ENCODE measurements around the gene PAPPA. TPM values are rescaled to one million over a fixed set of nuclear protein-coding genes. Genes with fewer than 3 reads are reported as not detected.

The PAPPA gene
- total RNA-seq, 4 donors from 2014 or later = 1.0 to 5.0 (median 2.8) TPM

DNA sequence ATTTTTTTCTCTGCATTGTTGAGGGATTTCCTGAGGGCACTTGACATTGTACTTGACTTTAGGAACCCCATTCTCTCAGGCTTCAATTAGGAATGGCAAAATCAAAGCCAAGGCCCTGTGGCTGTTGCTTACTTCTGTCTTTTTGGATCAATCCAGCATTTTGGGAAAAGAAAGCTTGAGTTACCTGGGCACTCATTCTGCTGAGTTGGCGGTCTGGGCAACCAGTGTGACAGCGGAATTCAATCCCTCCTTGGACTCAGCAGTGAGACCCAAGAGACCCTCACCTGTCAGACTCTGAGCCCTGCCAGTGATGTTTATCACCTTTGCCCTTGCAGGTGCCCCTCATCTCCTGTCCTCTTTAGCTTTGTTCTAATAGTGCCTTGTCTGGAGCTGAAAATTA is 225.3 kb downstream of the PAPPA start:
- Histone ChIP-seq H3K9me3 (no peaks in the 10 kb centered on the region), H3K27me3 (no peaks in the 10 kb centered on the region), H3K36me3 (no peaks in the 10 kb centered on the region), H3K4me1 (peaks cover 4 to 33% of the 10 kb centered on the region in 2 donors), H3K27ac (peak overlapping the region in 1 of 3 donors; percentile 58), H3K4me3 (replicated peaks in 1 of 3) (no peak overlapping the region)
- intact Hi-C loops (cut with DNase I) = no loop called here
- DNase-seq = no peak
- TF ChIP-seq, protein P1, sequence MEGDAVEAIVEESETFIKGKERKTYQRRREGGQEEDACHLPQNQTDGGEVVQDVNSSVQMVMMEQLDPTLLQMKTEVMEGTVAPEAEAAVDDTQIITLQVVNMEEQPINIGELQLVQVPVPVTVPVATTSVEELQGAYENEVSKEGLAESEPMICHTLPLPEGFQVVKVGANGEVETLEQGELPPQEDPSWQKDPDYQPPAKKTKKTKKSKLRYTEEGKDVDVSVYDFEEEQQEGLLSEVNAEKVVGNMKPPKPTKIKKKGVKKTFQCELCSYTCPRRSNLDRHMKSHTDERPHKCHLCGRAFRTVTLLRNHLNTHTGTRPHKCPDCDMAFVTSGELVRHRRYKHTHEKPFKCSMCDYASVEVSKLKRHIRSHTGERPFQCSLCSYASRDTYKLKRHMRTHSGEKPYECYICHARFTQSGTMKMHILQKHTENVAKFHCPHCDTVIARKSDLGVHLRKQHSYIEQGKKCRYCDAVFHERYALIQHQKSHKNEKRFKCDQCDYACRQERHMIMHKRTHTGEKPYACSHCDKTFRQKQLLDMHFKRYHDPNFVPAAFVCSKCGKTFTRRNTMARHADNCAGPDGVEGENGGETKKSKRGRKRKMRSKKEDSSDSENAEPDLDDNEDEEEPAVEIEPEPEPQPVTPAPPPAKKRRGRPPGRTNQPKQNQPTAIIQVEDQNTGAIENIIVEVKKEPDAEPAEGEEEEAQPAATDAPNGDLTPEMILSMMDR (IDR thresholded peaks at IDR 0.05) = no peak
- TF ChIP-seq POLR2A (IDR thresholded peaks at IDR 0.05) = no peak
- 88 to 94% methylated on average over 2 of the region's 2 CpGs for WGBS, 2 donors

DNA sequence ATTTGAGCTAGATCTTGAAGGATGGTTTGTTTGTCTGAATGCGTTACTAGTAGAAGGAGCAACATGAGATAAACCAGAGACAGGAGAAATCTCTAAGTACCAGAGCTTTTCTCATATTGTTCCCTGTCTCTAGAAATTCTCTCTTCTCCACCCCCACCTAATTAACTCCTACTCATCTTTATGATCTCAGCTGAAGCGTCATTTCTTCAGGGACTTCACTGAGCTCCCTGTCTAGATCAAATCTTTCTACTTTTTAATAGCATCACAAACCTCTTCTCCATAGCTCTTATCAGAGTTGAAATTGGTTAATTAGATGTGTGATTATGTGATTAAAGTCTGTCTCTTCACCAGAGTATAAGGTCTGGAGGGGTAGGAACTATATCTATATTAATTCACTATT is 226.2 kb downstream of the PAPPA start:
- no peak for DNase-seq
- TF ChIP-seq, protein P1 (IDR thresholded peaks at IDR 0.05) = no peak
- no peak for TF ChIP-seq POLR2A (IDR thresholded peaks at IDR 0.05)
- Histone ChIP-seq H3K36me3 (no peaks in the 10 kb centered on the region), H3K27ac (no peak overlapping the region), H3K4me3 (replicated peaks in 1 of 3) (no peak overlapping the region), H3K27me3 (no peaks in the 10 kb centered on the region), H3K4me1 (peaks cover 4 to 36% of the 10 kb centered on the region in 2 donors), H3K9me3 (no peaks in the 10 kb centered on the region)
- whole genome bisulfite sequencing, 2 donors = 92 to 94% methylated on average over 2 of the region's 2 CpGs
- intact Hi-C loops (cut with DNase I) = no loop called here

DNA sequence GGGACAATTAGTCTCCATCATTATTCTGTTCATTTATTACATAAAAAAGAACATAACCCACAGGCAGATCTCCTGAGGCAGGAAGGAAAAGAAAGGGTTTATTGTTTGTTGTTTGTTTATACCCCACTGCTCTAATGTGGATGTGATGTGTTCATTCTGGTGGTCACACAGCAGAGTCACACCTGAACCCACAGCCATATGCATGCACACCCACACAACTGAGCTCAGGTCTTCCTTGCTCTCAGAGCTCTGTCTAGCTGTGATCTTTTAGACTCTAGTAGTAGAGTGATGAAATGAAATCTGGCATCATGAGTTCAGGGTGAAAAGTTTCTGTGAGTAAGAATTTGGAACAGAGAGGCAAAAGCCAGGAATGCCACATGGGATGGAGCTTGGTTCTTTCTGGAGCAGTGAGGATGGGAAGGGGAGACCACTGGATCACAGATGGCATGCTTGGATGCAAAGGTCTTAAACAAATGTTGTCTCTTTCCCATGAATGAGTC is 227.0 kb downstream of the PAPPA start:
- H3K27ac ChIP-seq = no peak overlapping the region
- H3K27me3 ChIP-seq = no peaks in the 10 kb centered on the region
- no peak for DNase-seq
- H3K36me3 ChIP-seq = no peaks in the 10 kb centered on the region
- H3K9me3 ChIP-seq = no peaks in the 10 kb centered on the region
- intact Hi-C loops (cut with DNase I) = no loop called here
- TF ChIP-seq, protein P1 (IDR thresholded peaks at IDR 0.05) = no peak
- no peak for TF ChIP-seq POLR2A (IDR thresholded peaks at IDR 0.05)
- H3K4me3 ChIP-seq (replicated peaks in 1 of 3) = no peak overlapping the region
- peaks cover 4 to 36% of the 10 kb centered on the region in 2 donors for H3K4me1 ChIP-seq

DNA sequence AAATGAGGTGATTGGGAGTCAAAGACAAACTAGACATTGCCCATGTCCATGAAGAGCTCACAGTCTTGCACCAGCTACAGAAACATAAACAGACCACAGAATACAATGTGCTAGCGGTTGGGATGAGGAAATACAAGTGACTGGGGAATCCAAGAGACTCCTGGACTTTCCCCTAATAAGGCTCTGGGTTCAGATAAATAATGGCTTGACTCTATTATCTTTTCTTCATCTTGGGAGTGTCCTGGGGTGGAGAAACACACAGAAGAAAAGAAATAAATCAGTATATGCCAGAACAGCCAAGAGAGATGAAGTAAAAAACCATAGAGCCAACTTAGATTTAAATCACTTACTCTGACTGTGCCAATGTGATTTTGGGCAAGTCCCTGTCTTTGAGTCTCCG is 227.8 kb downstream of the PAPPA start:
- Histone ChIP-seq H3K4me1 (peaks cover 4 to 36% of the 10 kb centered on the region in 2 donors), H3K27me3 (no peaks in the 10 kb centered on the region), H3K4me3 (replicated peaks in 1 of 3) (no peak overlapping the region), H3K9me3 (no peaks in the 10 kb centered on the region), H3K36me3 (no peaks in the 10 kb centered on the region), H3K27ac (no peak overlapping the region)
- TF ChIP-seq POLR2A (IDR thresholded peaks at IDR 0.05) = no peak
- TF ChIP-seq, protein P1 (IDR thresholded peaks at IDR 0.05) = no peak
- intact Hi-C loops (cut with DNase I) = no loop called here
- no peak for DNase-seq
- WGBS, 2 donors = 91 to 94% methylated on average over 2 of the region's 2 CpGs

DNA sequence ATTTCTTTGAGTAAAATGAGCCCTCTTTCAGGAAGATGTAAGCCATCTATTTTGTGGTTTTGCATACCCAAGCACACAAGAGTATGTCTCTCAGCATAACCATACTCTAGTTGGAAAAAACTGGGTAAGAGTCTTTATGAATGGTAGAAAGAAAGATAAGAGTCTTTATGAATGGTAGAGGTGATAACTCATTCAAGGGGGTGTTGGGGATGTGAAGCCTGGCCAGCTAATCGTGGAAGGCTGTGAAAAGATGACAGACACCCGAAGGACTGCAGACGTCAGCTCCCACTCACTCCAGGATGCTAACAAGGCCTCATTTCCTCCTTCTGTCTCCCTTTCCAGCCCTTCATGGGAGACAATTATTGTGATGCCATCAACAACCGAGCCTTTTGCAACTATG is 228.5 kb downstream of the PAPPA start:
- no peak for TF ChIP-seq POLR2A (IDR thresholded peaks at IDR 0.05)
- TF ChIP-seq, protein P1 (IDR thresholded peaks at IDR 0.05) = no peak
- Histone ChIP-seq H3K4me3 (replicated peaks in 1 of 3) (no peak overlapping the region), H3K27ac (no peak overlapping the region), H3K36me3 (no peaks in the 10 kb centered on the region), H3K9me3 (no peaks in the 10 kb centered on the region), H3K4me1 (peaks cover 6 to 35% of the 10 kb centered on the region in 2 donors), H3K27me3 (no peaks in the 10 kb centered on the region)
- WGBS, 2 donors = 75 to 83% methylated on average over 4 of the region's 4 CpGs
- DNase-seq = no peak
- intact Hi-C loops (cut with DNase I) = no loop called here
